ENCODE results near the gene CHCHD3. TPM values are rescaled to one million over a fixed set of nuclear protein-coding genes. Genes with fewer than 3 reads are reported as not detected.

Gene CHCHD3
- total RNA-seq, 4 donors from 2014 or later = 27.9 to 39.0 (median 34.5) TPM

DNA sequence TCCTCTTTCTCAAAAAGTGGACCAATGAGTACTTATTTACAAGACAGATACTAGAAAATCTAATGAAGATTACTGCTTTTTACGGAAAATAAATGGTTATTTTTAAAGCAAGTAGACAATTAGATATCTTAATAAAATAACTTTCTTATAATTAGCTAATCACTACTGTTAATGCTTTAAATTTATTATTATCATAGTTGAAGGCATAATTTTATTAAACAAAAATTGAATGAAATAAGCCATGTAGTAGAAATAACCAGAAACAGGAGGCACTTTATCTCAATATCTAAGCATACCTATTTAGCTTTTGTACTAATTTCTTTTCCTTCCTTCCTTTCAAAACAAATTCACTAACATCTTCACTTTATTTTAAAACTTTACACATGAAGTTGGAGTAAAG, 134.9 kb downstream of the CHCHD3 start:
- TF ChIP-seq POLR2A (IDR thresholded peaks at IDR 0.05) = no peak
- TF ChIP-seq, protein P1, sequence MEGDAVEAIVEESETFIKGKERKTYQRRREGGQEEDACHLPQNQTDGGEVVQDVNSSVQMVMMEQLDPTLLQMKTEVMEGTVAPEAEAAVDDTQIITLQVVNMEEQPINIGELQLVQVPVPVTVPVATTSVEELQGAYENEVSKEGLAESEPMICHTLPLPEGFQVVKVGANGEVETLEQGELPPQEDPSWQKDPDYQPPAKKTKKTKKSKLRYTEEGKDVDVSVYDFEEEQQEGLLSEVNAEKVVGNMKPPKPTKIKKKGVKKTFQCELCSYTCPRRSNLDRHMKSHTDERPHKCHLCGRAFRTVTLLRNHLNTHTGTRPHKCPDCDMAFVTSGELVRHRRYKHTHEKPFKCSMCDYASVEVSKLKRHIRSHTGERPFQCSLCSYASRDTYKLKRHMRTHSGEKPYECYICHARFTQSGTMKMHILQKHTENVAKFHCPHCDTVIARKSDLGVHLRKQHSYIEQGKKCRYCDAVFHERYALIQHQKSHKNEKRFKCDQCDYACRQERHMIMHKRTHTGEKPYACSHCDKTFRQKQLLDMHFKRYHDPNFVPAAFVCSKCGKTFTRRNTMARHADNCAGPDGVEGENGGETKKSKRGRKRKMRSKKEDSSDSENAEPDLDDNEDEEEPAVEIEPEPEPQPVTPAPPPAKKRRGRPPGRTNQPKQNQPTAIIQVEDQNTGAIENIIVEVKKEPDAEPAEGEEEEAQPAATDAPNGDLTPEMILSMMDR (IDR thresholded peaks at IDR 0.05) = no peak
- 97 to 100% methylated on average over 1 of the region's 1 CpG for WGBS, 2 donors
- no peak overlapping the region for H3K4me3 ChIP-seq (ENCODE audit: low read depth, poor library complexity, severe bottlenecking)
- no peak for DNase-seq (ENCODE audit: low spot score in 2 of 2)
- intact Hi-C loops (cut with DNase I; ENCODE audit: low total_unique reads) = no loop called here

DNA sequence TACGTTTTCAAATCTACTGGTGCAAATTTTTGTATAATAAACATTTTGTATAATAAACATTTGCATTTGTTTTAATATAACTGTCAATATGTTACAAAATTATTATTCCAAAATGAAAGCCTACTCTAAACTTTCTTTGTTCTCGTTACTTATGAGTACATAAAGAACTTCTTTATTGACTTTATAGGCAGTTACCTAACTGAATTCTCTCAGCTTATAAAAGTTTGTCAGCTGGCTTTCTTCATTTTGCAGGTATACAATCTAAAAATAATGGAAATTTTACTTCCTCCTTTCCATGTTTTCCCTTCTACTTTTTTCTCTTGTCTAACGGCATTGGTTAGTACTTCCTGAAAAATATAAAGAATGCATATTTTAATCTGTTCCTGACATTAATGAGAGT, 137.1 kb downstream of the CHCHD3 start:
- 87 to 88% methylated on average over 3 of the region's 3 CpGs for WGBS, 2 donors

DNA sequence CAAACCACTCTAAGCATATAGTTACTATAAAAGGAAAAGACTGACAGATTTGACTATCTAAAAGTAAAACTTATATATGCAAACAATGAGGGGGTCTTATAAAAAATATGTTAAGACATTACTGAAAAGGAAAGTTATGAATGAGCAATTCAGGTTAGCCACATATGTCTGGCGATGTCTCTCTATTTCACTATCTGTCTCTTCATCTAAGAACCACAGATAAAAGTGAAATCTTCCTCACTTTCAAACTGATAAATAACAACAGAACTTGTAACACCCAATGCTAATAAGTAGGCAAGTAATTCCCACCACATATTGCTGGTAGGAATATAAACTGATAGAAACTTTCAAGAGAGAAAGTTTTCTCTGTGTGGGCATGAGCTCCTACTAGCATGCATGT, 138.2 kb downstream of the CHCHD3 start:
- no peak overlapping the region for H3K4me3 ChIP-seq (ENCODE audit: low read depth, poor library complexity, severe bottlenecking)
- DNase-seq (ENCODE audit: low spot score in 2 of 2) = no peak
- no peak for TF ChIP-seq POLR2A (IDR thresholded peaks at IDR 0.05)
- TF ChIP-seq, protein P1 (IDR thresholded peaks at IDR 0.05) = no peak
- 87 to 91% methylated on average over 1 of the region's 1 CpG for WGBS, 2 donors
- intact Hi-C loops (cut with DNase I; ENCODE audit: low total_unique reads) = no loop called here

More for the DNA sequence above, 137.1 kb downstream of the CHCHD3 start:
- H3K4me3 ChIP-seq (ENCODE audit: low read depth, poor library complexity, severe bottlenecking) = no peak overlapping the region
- intact Hi-C loops (cut with DNase I; ENCODE audit: low total_unique reads) = no loop called here
- DNase-seq (ENCODE audit: low spot score in 2 of 2) = no peak
- no peak for TF ChIP-seq POLR2A (IDR thresholded peaks at IDR 0.05)
- TF ChIP-seq, protein P1 (IDR thresholded peaks at IDR 0.05) = no peak

DNA sequence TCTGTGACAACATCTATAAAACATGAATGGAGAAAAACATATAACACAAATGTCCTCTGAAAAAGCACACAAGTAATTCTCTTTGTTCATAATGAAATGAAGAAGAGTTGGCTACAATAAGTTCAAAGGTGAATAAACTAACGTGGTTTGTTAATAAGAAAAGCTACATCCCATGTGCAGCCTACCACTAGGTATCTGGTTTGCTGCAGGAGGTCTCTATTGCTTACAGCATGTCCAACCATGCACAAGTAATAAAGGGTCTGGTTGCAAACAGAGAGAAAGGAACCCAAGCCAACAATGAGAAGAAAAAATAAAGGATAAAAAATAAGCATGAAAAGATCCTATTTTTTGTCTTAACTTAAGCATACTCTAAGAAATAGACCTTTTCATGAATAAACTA, 139.2 kb downstream of the CHCHD3 start:
- 82 to 89% methylated on average over 1 of the region's 1 CpG for WGBS, 2 donors
- no peak for DNase-seq (ENCODE audit: low spot score in 2 of 2)
- H3K4me3 ChIP-seq (ENCODE audit: low read depth, poor library complexity, severe bottlenecking) = no peak overlapping the region
- TF ChIP-seq POLR2A (IDR thresholded peaks at IDR 0.05) = no peak
- TF ChIP-seq, protein P1 (IDR thresholded peaks at IDR 0.05) = no peak
- intact Hi-C loops (cut with DNase I; ENCODE audit: low total_unique reads) = no loop called here

- no peak for DNase-seq (ENCODE audit: low spot score in 2 of 2)
- intact Hi-C loops (cut with DNase I; ENCODE audit: low total_unique reads) = no loop called here
- no peak overlapping the region for H3K4me3 ChIP-seq (ENCODE audit: low read depth, poor library complexity, severe bottlenecking)
- WGBS, 2 donors = 94% methylated on average over 4 of the region's 4 CpGs
- no peak for TF ChIP-seq POLR2A (IDR thresholded peaks at IDR 0.05)
- TF ChIP-seq, protein P1 (IDR thresholded peaks at IDR 0.05) = no peak
Measured at GRCh38 chr7:132941905-132942304, 140.0 kb downstream of the CHCHD3 start.

DNA sequence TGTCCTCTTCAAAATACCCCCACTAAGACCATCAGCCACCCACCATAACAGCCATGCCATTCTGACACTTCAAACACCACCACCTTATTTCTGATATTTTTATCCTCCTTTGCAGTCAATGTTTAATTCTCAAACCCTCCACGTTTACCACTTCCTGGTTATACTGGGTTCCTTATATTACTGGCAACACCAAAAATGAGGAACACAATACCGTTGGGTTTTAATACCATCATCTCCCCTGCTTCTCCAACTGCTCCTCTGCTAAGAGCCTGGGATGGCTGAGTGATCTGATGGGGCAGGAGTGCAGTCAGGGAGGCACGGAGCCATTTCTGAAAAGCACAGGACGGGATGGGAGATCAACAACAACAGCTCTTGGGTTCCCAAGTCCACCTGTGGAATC, 140.5 kb downstream of the CHCHD3 start:
- 83 to 95% methylated on average over 4 of the region's 4 CpGs for WGBS, 2 donors
- intact Hi-C loops (cut with DNase I; ENCODE audit: low total_unique reads) = no loop called here

More for the DNA sequence above, 140.5 kb downstream of the CHCHD3 start:
- TF ChIP-seq, protein P1 (IDR thresholded peaks at IDR 0.05) = no peak
- TF ChIP-seq POLR2A (IDR thresholded peaks at IDR 0.05) = no peak
- no peak overlapping the region for H3K4me3 ChIP-seq (ENCODE audit: low read depth, poor library complexity, severe bottlenecking)
- DNase-seq (ENCODE audit: low spot score in 2 of 2) = no peak

Measured in lower leg skin (tissue), 4 donors.